ENCODE results near the gene RS1.

The RS1 gene

DNA sequence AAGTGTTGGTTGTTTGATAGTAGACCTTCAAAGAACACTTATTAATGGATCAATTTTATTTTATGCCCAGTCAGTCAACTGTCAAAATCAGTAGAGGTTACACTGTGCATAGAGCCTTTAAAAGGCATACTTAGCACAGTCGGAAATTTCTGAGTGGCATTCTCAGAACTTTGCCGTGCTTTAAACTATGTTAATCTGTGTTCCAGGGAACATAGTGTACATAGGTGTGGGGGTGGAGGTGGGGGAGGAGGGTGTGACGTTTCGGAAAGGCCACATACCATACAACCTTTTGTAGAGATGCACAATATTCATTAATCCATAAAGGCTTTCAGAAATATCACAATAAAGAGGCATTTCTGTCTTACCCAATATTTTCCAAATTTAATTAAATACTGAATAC is 75.8 kb downstream of the RS1 start:
- no peak for DNase-seq

DNA sequence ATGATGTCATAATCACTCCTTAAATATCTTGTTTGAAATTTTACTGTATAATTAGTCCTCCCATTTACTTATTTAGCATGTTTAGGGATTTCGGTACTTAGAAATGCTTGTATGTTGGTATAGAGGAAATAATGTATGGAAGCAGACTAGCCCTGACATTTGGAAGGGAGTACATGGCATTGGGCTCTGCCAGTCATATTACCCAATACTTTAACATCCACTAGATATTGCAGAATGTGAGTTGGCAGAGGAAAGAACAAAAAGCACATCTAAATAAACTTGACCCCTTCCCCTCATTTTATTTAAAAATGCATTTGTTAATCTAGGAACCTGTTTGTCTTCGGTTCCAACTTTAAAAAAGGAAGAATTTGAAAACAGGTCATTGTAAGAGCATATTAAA is 77.8 kb downstream of the RS1 start:
- DNase-seq: no peak

DNA sequence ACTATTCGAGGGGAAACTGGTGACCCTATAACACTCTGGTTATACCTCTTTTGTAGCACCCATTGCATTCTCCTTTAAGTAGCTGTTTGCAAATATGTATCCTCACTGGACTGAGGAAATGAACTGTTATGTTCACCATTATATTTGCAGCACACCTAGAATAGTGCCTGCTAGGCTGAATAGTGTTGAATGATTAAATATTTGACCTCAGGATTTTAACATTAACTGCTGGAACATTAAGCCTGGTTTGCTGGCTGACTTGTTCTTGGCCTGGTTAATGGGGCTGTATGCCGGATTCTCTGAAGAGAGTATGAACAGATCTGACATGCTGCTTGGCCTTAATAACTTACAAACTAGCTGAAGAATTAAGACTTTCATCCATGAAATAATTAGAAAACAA is 80.1 kb downstream of the RS1 start:
- no peak for DNase-seq
